NCI-H1694 treated with DMSO at 0.1 percent for 48 hours (cell line): ENCODE results near the gene CTNNBIP1.
A peak's percentile ranks its signal among the peaks of the same experiment; 100 is the strongest.
"Not testable (repeated sequence)": the region's sequence is repeated elsewhere in the genome, so short reads cannot be mapped to it uniquely, and the experiment has no call there.

Experiments
- DNase-seq: peaks from one replicate; lab custom pipeline; 2025; lab: John Stamatoyannopoulos, UW

Gene CTNNBIP1

GRCh38 chr1:9910076-9910422 is at the start of gene CTNNBIP1:
Gene CTNNBIP1, minus strand, starts transcription at chr1:9910269. Its CDS starts 38,205 bp downstream, at chr1:9872064.
- DNase-seq = no peak

- DNase-seq = no peak
Measured at GRCh38 chr1:9957726-9958125, 47.7 kb upstream of the CTNNBIP1 start.

GRCh38 chr1:9946315-9946714 is 36.2 kb upstream of the CTNNBIP1 start:
- no peak for DNase-seq

- DNase-seq = peak; percentile 65
Measured at GRCh38 chr1:9942939-9943788, 33.1 kb upstream of the CTNNBIP1 start, which contains the start of the genes LZIC and NMNAT1. Gene LZIC, minus strand, starts transcription at chr1:9943391. Its CDS starts 6,772 bp downstream, at chr1:9936619. Gene NMNAT1, plus strand, starts transcription at chr1:9943475. Its CDS starts 28,599 bp downstream, at chr1:9972074.

- DNase-seq = peak; percentile 58
Measured at GRCh38 chr1:9942399-9942938, 32.4 kb upstream of the CTNNBIP1 start.

GRCh38 chr1:9929431-9930385 is 19.6 kb upstream of the CTNNBIP1 start:
- DNase-seq = no peak

- no peak for DNase-seq
Measured at GRCh38 chr1:9927259-9927658, 17.2 kb upstream of the CTNNBIP1 start.

- DNase-seq = no peak
Measured at GRCh38 chr1:9922342-9922741, 12.3 kb upstream of the CTNNBIP1 start.

GRCh38 chr1:9920606-9921005 is 10.5 kb upstream of the CTNNBIP1 start:
- no peak for DNase-seq

- DNase-seq = no peak
Measured at GRCh38 chr1:9917901-9918300, 7.8 kb upstream of the CTNNBIP1 start.

GRCh38 chr1:9917495-9917894 is 7.4 kb upstream of the CTNNBIP1 start:
- not testable (repeated sequence) for DNase-seq

- no peak for DNase-seq
Measured at GRCh38 chr1:9916452-9916851, 6.4 kb upstream of the CTNNBIP1 start.

GRCh38 chr1:9914610-9914937 is 4.5 kb upstream of the CTNNBIP1 start:
- DNase-seq = no peak

GRCh38 chr1:9912264-9912936 is 2.3 kb upstream of the CTNNBIP1 start:
- no peak for DNase-seq

- peak; percentile 93 for DNase-seq
Measured at GRCh38 chr1:9910423-9911178, 532 bp upstream of the CTNNBIP1 start.

GRCh38 chr1:9909234-9910046 is 629 bp downstream of the CTNNBIP1 start:
- no peak for DNase-seq

- no peak for DNase-seq
Measured at GRCh38 chr1:9908871-9909233, 1.2 kb downstream of the CTNNBIP1 start.

- no peak for DNase-seq
Measured at GRCh38 chr1:9907441-9907840, 2.6 kb downstream of the CTNNBIP1 start.

GRCh38 chr1:9906466-9906865 is 3.6 kb downstream of the CTNNBIP1 start:
- DNase-seq = no peak

- DNase-seq = no peak
Measured at GRCh38 chr1:9905010-9905409, 5.1 kb downstream of the CTNNBIP1 start.
